ENCODE results near the gene KIDINS220. TPM values are rescaled to one million over a fixed set of nuclear protein-coding genes. Genes with fewer than 3 reads are reported as not detected.

The KIDINS220 gene
- total RNA-seq, 2 donors from 2014 or later, result 37.1 to 51.0 TPM

- H3K4me3 ChIP-seq, result no peak overlapping the region
- no peaks in the 10 kb centered on the region for H3K36me3 ChIP-seq
- H3K9me3 ChIP-seq, result no peaks in the 10 kb centered on the region
- intact Hi-C loops (cut with DNase I), result no loop called here
- DNase-seq, result no peak
- no peak overlapping the region for H3K9ac ChIP-seq (ENCODE audit: low read depth in 2 of 2, low read length in 2 of 2)
- no peaks in the 10 kb centered on the region for H3K4me1 ChIP-seq
- no peak overlapping the region for H3K27ac ChIP-seq
- TF ChIP-seq CTCF (IDR thresholded peaks at IDR 0.05), result no peak
- H3K27me3 ChIP-seq, result no peaks in the 10 kb centered on the region
Observed at GRCh38 chr2:8853426-8853825, 16.0 kb upstream of the KIDINS220 start.

DNA sequence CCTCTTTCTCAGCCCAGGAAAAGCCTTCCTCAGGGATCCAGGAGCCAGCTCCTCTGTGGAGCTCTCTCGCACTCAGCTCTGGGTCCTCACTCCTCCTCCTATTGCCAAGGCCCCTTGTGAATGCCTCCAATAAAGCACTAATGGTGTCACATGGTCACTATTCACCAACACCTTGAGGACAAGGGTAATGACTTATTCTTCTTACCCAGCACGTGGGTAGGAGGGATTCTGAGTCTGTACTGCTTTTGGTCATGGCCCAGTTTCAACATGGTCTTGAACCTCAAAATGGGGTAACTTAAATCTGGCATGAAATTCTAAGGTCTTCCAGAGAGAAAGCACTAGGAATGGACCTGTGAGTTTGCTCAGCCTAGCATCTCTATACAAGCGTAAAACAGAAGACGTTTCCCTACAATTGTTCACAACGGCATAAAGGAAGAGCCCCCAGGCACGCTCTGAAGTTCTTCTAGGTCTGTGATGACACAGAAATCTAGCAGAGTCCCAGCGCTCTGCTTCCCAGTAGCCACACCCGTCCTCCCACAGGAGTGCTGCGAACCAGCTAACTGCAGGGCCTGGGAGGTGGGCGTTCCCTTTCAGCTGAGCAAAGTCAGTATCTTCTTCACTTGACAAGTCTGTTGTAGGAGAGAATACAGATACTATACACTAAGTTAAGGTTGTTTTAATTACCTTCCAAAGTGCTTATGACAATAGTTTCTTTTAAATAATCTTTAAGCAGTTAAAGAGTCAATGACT, 14.6 kb upstream of the KIDINS220 start:
- no peaks in the 10 kb centered on the region for H3K36me3 ChIP-seq
- intact Hi-C loops (cut with DNase I), result no loop called here
- H3K27me3 ChIP-seq, result no peaks in the 10 kb centered on the region
- DNase-seq, result no peak
- TF ChIP-seq CTCF (IDR thresholded peaks at IDR 0.05), result no peak
- no peaks in the 10 kb centered on the region for H3K9me3 ChIP-seq
- H3K27ac ChIP-seq, result no peak overlapping the region
- no peak overlapping the region for H3K4me3 ChIP-seq
- H3K4me1 ChIP-seq, result no peaks in the 10 kb centered on the region
- H3K9ac ChIP-seq (ENCODE audit: low read depth in 2 of 2, low read length in 2 of 2), result no peak overlapping the region

GRCh38 chr2:8850845-8851487, 13.6 kb upstream of the KIDINS220 start:
- TF ChIP-seq CTCF (IDR thresholded peaks at IDR 0.05), result no peak
- no peak overlapping the region for H3K27ac ChIP-seq
- H3K9me3 ChIP-seq, result no peaks in the 10 kb centered on the region
- H3K36me3 ChIP-seq, result no peaks in the 10 kb centered on the region
- no peak overlapping the region for H3K9ac ChIP-seq (ENCODE audit: low read depth in 2 of 2, low read length in 2 of 2)
- no peak overlapping the region for H3K4me3 ChIP-seq
- DNase-seq, result no peak
- H3K27me3 ChIP-seq, result no peaks in the 10 kb centered on the region
- no peaks in the 10 kb centered on the region for H3K4me1 ChIP-seq
- intact Hi-C loops (cut with DNase I), result no loop called here

DNA sequence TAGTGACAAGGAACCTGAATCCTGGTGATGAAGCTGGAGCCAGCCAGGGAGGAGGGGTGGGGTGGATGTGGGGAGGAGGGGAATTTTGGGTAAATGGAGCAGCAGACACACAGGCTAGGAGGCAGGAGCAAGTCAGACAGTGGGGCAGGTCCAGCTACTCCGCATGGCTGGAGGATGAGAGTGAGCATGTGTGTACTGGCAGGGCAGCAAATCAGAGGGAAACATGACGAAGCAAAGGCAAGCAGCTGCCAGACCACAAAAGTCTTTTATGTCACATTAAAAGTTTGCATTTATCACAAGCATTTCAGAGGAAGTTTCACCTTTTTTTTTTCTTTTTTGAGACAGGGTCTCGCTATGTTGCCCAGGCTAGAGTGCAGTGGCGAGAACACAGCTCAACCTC, 11.9 kb upstream of the KIDINS220 start:
- H3K36me3 ChIP-seq, result no peaks in the 10 kb centered on the region
- H3K9me3 ChIP-seq, result no peaks in the 10 kb centered on the region
- no peak overlapping the region for H3K4me3 ChIP-seq
- H3K27ac ChIP-seq, result no peak overlapping the region
- no peaks in the 10 kb centered on the region for H3K27me3 ChIP-seq
- intact Hi-C loops (cut with DNase I), result no loop called here
- H3K4me1 ChIP-seq, result no peaks in the 10 kb centered on the region
- no peak overlapping the region for H3K9ac ChIP-seq (ENCODE audit: low read depth in 2 of 2, low read length in 2 of 2)
- no peak for DNase-seq
- no peak for TF ChIP-seq CTCF (IDR thresholded peaks at IDR 0.05)

DNA sequence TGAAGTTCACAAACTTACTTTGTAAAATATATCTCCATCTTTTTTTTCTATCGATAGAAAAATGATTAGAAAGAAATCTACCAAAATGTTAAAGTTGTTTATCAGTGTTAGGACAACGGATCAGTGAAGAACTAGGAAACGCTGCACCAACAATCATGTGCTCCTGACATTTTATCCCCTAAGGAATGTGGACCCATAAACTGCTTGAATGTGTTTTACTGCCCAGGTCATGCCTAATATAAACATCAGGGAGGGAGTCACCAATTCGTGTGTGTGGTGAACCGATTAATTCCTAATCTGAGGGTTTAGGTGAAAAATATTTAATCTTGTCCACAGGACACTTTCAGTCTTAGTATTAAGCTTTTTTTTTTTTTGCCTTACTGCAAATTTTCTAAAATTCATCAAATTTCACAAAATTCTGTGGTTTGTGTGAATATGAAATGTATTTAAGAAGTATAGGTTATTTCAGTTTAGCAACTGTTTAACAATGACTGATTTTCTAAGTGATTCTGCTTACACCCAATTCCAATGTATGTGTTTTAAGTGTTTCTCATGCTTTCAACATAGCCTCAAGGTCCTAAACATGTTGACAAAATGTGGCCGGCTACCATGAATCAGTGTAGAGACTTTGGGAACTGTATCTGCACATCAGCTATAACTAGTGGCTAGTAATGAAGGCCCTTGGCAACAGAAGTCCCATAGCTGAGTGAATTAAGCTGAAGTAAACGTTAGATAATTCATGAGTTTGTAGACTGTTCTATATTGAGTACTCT, 11.1 kb upstream of the KIDINS220 start:
- no peaks in the 10 kb centered on the region for H3K27me3 ChIP-seq
- H3K36me3 ChIP-seq, result no peaks in the 10 kb centered on the region
- H3K9me3 ChIP-seq, result no peaks in the 10 kb centered on the region
- intact Hi-C loops (cut with DNase I), result no loop called here
- H3K27ac ChIP-seq, result no peak overlapping the region
- H3K4me3 ChIP-seq, result no peak overlapping the region
- DNase-seq, result no peak
- no peak overlapping the region for H3K9ac ChIP-seq (ENCODE audit: low read depth in 2 of 2, low read length in 2 of 2)
- H3K4me1 ChIP-seq, result no peaks in the 10 kb centered on the region
- no peak for TF ChIP-seq CTCF (IDR thresholded peaks at IDR 0.05)
